SK-N-SH treated with all-trans-retinoic acid at 6 μM for 48 hours (cell line): ENCODE results near the gene TOGARAM1.

Experiments used
- ATAC-seq: fragments of 200-7000 bp; cut with Tn5 transposase; 3 replicates; pipeline ENCODE4 v1.9.1; 2020; ENCODE audit warnings: mild to moderate bottlenecking, moderate library complexity
- BACH2 ChIP-seq: fragments of 250-450 bp; sonication (Bioruptor Pico); IDR thresholded peaks from 2 replicates; pipeline ENCODE4 v1.9.0; 2021; ENCODE audit warnings: mild to moderate bottlenecking, borderline replicate concordance
- CSDC2 ChIP-seq: fragments of 250-450 bp; sonication (Bioruptor Pico); IDR thresholded peaks from 2 replicates; pipeline ENCODE4 v1.5.0; 2020; ENCODE audit warnings: mild to moderate bottlenecking, moderate library complexity
- ESRRG ChIP-seq: fragments of 250-450 bp; sonication (Bioruptor Pico); IDR thresholded peaks from 2 replicates; pipeline ENCODE4 v1.6.1; 2021; ENCODE audit warnings: mild to moderate bottlenecking
- ISL1 ChIP-seq: fragments of 250-450 bp; sonication (Bioruptor Pico); IDR thresholded peaks from 2 replicates; pipeline ENCODE4 v2.1.2; 2022; ENCODE audit warnings: mild to moderate bottlenecking, moderate library complexity
- OSR1 ChIP-seq: fragments of 250-450 bp; sonication (Bioruptor Pico); IDR thresholded peaks from 2 replicates; pipeline ENCODE4 v1.8.0; 2022; ENCODE audit warnings: moderate library complexity, mild to moderate bottlenecking, inconsistent platforms
- PPARA ChIP-seq: fragments of 250-450 bp; sonication (Bioruptor Pico); IDR thresholded peaks from 2 replicates; pipeline ENCODE4 v1.5.0; 2020; ENCODE audit warnings: mild to moderate bottlenecking, borderline replicate concordance
- RARB ChIP-seq: fragments of 250-450 bp; sonication (Bioruptor Pico); IDR thresholded peaks from 2 replicates; pipeline ENCODE4 v1.8.0; 2021; ENCODE audit warnings: mild to moderate bottlenecking, moderate library complexity
- SNAI2 ChIP-seq: fragments of 250-450 bp; sonication (Bioruptor Pico); IDR thresholded peaks from 2 replicates; pipeline ENCODE4 v1.5.0; 2020; ENCODE audit warnings: mild to moderate bottlenecking, moderate library complexity
- TCF4 ChIP-seq: fragments of 250-450 bp; sonication (Bioruptor Pico); IDR thresholded peaks from 2 replicates; pipeline ENCODE4 v1.8.0; 2021; ENCODE audit warnings: mild to moderate bottlenecking, moderate library complexity, borderline replicate concordance
- TOX ChIP-seq: fragments of 250-450 bp; sonication (Bioruptor Pico); IDR thresholded peaks from 2 replicates; pipeline ENCODE4 v1.8.0; 2021; ENCODE audit warnings: mild to moderate bottlenecking, moderate library complexity, borderline replicate concordance
- ZC3H10 ChIP-seq: fragments of 250-450 bp; sonication (Bioruptor Pico); IDR thresholded peaks from 2 replicates; pipeline ENCODE4 v1.5.1; 2021; ENCODE audit warnings: mild to moderate bottlenecking, moderate library complexity
- ZFP3 ChIP-seq: fragments of 250-450 bp; sonication (Bioruptor Pico); IDR thresholded peaks from 2 replicates; pipeline ENCODE4 v1.5.0; 2020; ENCODE audit warnings: mild to moderate bottlenecking, moderate library complexity
- ZFP30 ChIP-seq: fragments of 450-650 bp; formaldehyde crosslinking; IDR thresholded peaks from 2 replicates; pipeline ENCODE4 v1.5.0; 2022; ENCODE audit warnings: mild to moderate bottlenecking, moderate library complexity
- ZNF565 ChIP-seq: fragments of 450-650 bp; formaldehyde crosslinking; conservative IDR thresholded peaks from 2 replicates; pipeline ENCODE4 v1.5.0; 2020; ENCODE audit warnings: low read depth, mild to moderate bottlenecking, moderate library complexity
- ZNF70 ChIP-seq: fragments of 450-650 bp; formaldehyde crosslinking; IDR thresholded peaks from 2 replicates; pipeline ENCODE4 v1.5.0; 2020; ENCODE audit warnings: mild to moderate bottlenecking, moderate library complexity
- ZNF8 ChIP-seq: fragments of 450-650 bp; formaldehyde crosslinking; IDR thresholded peaks from 2 replicates; pipeline ENCODE4 v1.5.0; 2020; ENCODE audit warnings: mild to moderate bottlenecking, moderate library complexity
- TF ChIP-seq, protein P1 (sequence below): fragments of 250-450 bp; sonication (Bioruptor Pico); IDR thresholded peaks from 2 replicates; pipeline ENCODE4 v1.8.0; 2021; ENCODE audit warnings: low read depth, mild to moderate bottlenecking, moderate library complexity, borderline replicate concordance
- TF ChIP-seq, protein P2 (sequence below): fragments of 250-450 bp; sonication (Bioruptor Pico); IDR thresholded peaks from 2 replicates; pipeline ENCODE4 v1.5.0; 2020; ENCODE audit warnings: mild to moderate bottlenecking, moderate library complexity
- TF ChIP-seq, protein P3 (sequence below): fragments of 250-450 bp; sonication (Bioruptor Pico); IDR thresholded peaks from 2 replicates; pipeline ENCODE4 v1.5.1; 2021; ENCODE audit warnings: mild to moderate bottlenecking, moderate library complexity
- TF ChIP-seq, protein P4 (sequence below): fragments of 250-450 bp; sonication (Bioruptor Pico); IDR thresholded peaks from 2 replicates; pipeline ENCODE4 v1.8.0; 2020; ENCODE audit warnings: mild to moderate bottlenecking, moderate library complexity, borderline replicate concordance

TOGARAM1 gene

DNA sequence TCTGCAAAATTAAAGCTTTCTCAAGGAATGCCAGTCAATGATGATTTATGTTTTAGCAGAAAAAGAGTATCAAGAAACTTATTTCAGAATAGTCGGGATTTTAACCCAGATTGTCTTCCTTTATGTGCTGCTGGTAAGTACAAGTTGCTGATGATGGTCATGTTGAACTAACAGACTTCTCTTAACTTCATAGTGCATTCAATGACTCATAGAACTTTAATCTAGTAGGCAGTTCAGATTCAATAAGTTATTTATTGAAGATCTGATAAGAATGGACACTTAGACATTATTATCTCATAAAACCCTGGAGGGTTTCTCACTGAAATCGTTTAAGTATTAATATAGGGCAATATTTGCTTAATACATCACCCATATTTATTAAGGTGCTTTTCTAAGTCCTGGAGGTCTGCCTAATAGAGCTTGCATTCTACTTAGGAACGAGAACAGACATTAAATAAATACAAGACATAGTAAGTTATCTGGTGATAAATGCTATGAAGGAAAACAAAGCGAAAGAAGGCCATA lies 33.8 kb downstream of the TOGARAM1 start (continued):
- TF ChIP-seq, protein P1, sequence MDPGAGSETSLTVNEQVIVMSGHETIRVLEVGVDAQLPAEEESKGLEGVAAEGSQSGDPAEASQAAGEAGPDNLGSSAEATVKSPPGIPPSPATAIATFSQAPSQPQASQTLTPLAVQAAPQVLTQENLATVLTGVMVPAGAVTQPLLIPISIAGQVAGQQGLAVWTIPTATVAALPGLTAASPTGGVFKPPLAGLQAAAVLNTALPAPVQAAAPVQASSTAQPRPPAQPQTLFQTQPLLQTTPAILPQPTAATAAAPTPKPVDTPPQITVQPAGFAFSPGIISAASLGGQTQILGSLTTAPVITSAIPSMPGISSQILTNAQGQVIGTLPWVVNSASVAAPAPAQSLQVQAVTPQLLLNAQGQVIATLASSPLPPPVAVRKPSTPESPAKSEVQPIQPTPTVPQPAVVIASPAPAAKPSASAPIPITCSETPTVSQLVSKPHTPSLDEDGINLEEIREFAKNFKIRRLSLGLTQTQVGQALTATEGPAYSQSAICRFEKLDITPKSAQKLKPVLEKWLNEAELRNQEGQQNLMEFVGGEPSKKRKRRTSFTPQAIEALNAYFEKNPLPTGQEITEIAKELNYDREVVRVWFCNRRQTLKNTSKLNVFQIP (CRISPR knock-in tag) = no peak
- no peak for TF ChIP-seq ZFP3 (CRISPR knock-in tag)
- TF ChIP-seq ZNF565 (CRISPR knock-in tag) = no peak
- no peak for TF ChIP-seq TCF4 (CRISPR knock-in tag)
- no peak for TF ChIP-seq PPARA (CRISPR knock-in tag)
- TF ChIP-seq ISL1 = no peak
- no peak for TF ChIP-seq ESRRG (CRISPR knock-in tag)
- no peak for TF ChIP-seq BACH2 (CRISPR knock-in tag)

DNA sequence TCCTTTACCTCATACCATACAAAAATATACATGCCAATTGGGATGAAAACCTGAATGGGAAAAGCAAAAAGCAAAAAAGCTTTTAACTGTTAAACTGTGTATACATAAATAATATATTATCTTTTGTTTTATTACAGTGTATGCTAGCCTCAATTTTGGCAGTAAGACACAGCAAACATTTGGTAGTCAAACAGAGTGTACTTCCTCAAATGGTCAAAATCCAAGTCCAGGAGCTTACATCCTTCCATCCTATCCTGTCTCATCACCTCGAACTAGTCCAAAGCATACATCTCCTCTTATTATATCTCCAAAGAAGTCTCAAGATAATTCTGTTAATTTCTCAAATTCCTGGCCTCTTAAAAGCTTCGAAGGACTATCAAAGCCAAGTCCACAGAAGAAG lies 41.9 kb downstream of the TOGARAM1 start:
- ATAC-seq = no peak
- no peak for TF ChIP-seq ZNF8 (CRISPR knock-in tag)
- no peak for TF ChIP-seq CSDC2 (CRISPR knock-in tag)
- TF ChIP-seq ESRRG (CRISPR knock-in tag) = no peak
- TF ChIP-seq, protein P2, sequence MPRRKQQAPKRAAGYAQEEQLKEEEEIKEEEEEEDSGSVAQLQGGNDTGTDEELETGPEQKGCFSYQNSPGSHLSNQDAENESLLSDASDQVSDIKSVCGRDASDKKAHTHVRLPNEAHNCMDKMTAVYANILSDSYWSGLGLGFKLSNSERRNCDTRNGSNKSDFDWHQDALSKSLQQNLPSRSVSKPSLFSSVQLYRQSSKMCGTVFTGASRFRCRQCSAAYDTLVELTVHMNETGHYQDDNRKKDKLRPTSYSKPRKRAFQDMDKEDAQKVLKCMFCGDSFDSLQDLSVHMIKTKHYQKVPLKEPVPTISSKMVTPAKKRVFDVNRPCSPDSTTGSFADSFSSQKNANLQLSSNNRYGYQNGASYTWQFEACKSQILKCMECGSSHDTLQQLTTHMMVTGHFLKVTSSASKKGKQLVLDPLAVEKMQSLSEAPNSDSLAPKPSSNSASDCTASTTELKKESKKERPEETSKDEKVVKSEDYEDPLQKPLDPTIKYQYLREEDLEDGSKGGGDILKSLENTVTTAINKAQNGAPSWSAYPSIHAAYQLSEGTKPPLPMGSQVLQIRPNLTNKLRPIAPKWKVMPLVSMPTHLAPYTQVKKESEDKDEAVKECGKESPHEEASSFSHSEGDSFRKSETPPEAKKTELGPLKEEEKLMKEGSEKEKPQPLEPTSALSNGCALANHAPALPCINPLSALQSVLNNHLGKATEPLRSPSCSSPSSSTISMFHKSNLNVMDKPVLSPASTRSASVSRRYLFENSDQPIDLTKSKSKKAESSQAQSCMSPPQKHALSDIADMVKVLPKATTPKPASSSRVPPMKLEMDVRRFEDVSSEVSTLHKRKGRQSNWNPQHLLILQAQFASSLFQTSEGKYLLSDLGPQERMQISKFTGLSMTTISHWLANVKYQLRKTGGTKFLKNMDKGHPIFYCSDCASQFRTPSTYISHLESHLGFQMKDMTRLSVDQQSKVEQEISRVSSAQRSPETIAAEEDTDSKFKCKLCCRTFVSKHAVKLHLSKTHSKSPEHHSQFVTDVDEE (CRISPR knock-in tag) = no peak
- TF ChIP-seq, protein P3, sequence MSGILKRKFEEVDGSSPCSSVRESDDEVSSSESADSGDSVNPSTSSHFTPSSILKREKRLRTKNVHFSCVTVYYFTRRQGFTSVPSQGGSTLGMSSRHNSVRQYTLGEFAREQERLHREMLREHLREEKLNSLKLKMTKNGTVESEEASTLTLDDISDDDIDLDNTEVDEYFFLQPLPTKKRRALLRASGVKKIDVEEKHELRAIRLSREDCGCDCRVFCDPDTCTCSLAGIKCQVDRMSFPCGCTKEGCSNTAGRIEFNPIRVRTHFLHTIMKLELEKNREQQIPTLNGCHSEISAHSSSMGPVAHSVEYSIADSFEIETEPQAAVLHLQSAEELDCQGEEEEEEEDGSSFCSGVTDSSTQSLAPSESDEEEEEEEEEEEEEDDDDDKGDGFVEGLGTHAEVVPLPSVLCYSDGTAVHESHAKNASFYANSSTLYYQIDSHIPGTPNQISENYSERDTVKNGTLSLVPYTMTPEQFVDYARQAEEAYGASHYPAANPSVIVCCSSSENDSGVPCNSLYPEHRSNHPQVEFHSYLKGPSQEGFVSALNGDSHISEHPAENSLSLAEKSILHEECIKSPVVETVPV = no peak

DNA sequence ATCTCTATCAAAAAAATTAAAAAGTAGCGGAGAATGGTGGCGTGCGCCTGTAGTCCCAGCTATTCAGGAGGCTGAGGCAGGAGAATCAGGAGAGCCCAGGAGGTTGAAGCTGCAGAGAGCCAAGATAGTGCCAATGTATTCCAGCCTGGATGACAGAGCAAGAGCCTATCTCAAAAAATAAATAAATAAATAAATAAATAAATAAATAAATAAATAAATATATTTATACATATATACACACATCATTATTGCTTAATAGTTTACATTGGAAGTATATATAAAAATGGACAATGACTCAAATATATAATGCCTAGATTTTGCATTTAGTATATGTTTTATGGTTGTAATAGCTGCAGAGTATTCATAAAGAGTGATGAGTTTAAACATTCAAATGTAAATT lies 53.1 kb downstream of the TOGARAM1 start:
- ATAC-seq = no peak
- no peak for TF ChIP-seq RARB
- no peak for TF ChIP-seq PPARA (CRISPR knock-in tag)
- TF ChIP-seq TOX (CRISPR knock-in tag) = no peak

DNA sequence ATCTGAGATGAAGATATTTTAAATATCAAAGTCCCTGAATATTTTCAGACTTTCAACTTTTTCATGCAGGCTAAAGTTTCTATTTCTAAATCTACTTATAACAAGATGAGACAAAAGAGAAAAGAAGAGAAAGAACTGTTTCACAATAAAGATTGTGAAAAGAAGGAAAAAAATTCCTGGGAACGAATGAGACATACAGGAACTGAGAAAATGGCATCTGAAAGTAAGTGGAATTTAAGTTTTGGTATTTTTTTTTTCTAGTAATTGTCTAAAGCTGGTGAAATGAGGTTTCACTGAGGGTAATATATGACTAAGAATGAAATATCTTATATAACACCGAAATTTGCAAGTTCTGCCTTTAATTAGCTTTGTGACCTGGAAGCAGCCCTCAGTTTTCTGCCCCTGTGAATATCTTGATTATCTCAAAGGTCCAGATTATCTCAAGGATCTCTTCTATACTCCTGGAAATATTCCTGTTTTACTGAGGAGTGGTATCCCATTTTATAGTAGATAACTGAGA lies 66.2 kb downstream of the TOGARAM1 start:
- no peak for ATAC-seq
- TF ChIP-seq, protein P4, sequence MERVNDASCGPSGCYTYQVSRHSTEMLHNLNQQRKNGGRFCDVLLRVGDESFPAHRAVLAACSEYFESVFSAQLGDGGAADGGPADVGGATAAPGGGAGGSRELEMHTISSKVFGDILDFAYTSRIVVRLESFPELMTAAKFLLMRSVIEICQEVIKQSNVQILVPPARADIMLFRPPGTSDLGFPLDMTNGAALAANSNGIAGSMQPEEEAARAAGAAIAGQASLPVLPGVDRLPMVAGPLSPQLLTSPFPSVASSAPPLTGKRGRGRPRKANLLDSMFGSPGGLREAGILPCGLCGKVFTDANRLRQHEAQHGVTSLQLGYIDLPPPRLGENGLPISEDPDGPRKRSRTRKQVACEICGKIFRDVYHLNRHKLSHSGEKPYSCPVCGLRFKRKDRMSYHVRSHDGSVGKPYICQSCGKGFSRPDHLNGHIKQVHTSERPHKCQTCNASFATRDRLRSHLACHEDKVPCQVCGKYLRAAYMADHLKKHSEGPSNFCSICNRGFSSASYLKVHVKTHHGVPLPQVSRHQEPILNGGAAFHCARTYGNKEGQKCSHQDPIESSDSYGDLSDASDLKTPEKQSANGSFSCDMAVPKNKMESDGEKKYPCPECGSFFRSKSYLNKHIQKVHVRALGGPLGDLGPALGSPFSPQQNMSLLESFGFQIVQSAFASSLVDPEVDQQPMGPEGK = no peak
- TF ChIP-seq, protein P2 (CRISPR knock-in tag) = no peak
- TF ChIP-seq PPARA (CRISPR knock-in tag) = no peak
- TF ChIP-seq ZNF70 (CRISPR knock-in tag) = no peak
- TF ChIP-seq BACH2 (CRISPR knock-in tag) = no peak
- TF ChIP-seq ISL1 = no peak
- TF ChIP-seq TOX (CRISPR knock-in tag) = no peak
- TF ChIP-seq SNAI2 (CRISPR knock-in tag) = no peak
- TF ChIP-seq CSDC2 (CRISPR knock-in tag) = no peak
- no peak for TF ChIP-seq ZFP30 (CRISPR knock-in tag)
- TF ChIP-seq TCF4 (CRISPR knock-in tag) = no peak
- TF ChIP-seq ZNF565 (CRISPR knock-in tag) = no peak
- TF ChIP-seq OSR1 = no peak
- TF ChIP-seq, protein P3 = no peak
- TF ChIP-seq ZC3H10 = no peak
- no peak for TF ChIP-seq ESRRG (CRISPR knock-in tag)
- TF ChIP-seq, protein P1 (CRISPR knock-in tag) = no peak
